Suprapubic skin (tissue), 4 donors: ENCODE measurements around the gene MDM1. TPM values are rescaled to one million over a fixed set of nuclear protein-coding genes. Genes with fewer than 3 reads are reported as not detected.

Source experiments
- DNase-seq, 2 donors: peaks; one replicate each; pipeline ENCODE4 v3.0.0-alpha.2; 2019; ENCODE audit warnings: low spot score in 2 of 2
- H3K27ac ChIP-seq: fragments of 200-600 bp; sonication (generic); one replicate; pipeline ENCODE4 v1.5.1; 2019
- H3K27me3 ChIP-seq: fragments of 200-600 bp; sonication (generic); one replicate; pipeline ENCODE4 v1.5.1; 2019
- H3K36me3 ChIP-seq: fragments of 200-600 bp; sonication (generic); one replicate; pipeline ENCODE4 v1.5.1; 2019
- H3K4me1 ChIP-seq: fragments of 200-600 bp; sonication (generic); one replicate; pipeline ENCODE4 v1.5.1; 2019
- H3K4me3 ChIP-seq: fragments of 200-600 bp; sonication (generic); one replicate; pipeline ENCODE4 v1.5.1; 2019; ENCODE audit warnings: mild to moderate bottlenecking
- H3K9me3 ChIP-seq: fragments of 200-600 bp; sonication (generic); one replicate; pipeline ENCODE4 v1.5.1; 2019
- CTCF ChIP-seq, 2 donors: fragments of 200-600 bp in 1 of 2; fragments of 450-650 bp in 1 of 2; sonication (generic) in 1 of 2; IDR thresholded peaks; one replicate each; pipeline ENCODE4 v1.5.1; 2016 to 2019; ENCODE audit warnings: antibody characterized with exemption in 2 of 2, mild to moderate bottlenecking in 1 of 2, moderate library complexity in 1 of 2
- EP300 ChIP-seq: sonication (generic); formaldehyde crosslinking; IDR thresholded peaks from one replicate; pipeline ENCODE4 v1.6.1; 2017; ENCODE audit warnings: antibody characterized with exemption
- POLR2A ChIP-seq, 2 donors: fragments of 450-650 bp; IDR thresholded peaks; one replicate each; pipeline ENCODE4 v1.6.1; 2017; ENCODE audit warnings: antibody characterized with exemption in 2 of 2, mild to moderate bottlenecking in 2 of 2, moderate library complexity in 2 of 2
- POLR2AphosphoS5 ChIP-seq, 3 donors: sonication (generic); formaldehyde crosslinking; IDR thresholded peaks; one replicate each; pipeline ENCODE4 v1.6.1; 2017; ENCODE audit warnings: antibody characterized with exemption in 3 of 3
- WGBS: methylation state at CpG from one replicate; pipeline ENCODE4 v1.1.5; 2018; 5-methylcytosine and 5-hydroxymethylcytosine counted together
- total RNA-seq, 4 donors: library from RNA; depleted of rRNA; stranded (reverse); fragments of >200 nt; gene quantifications; one replicate each; pipeline ENCODE4 v1.1.0, GENCODE V29; 2016

MDM1 gene
- total RNA-seq, 4 donors from 2014 or later: 4.1 to 10.2 (median 7.0) TPM

DNA sequence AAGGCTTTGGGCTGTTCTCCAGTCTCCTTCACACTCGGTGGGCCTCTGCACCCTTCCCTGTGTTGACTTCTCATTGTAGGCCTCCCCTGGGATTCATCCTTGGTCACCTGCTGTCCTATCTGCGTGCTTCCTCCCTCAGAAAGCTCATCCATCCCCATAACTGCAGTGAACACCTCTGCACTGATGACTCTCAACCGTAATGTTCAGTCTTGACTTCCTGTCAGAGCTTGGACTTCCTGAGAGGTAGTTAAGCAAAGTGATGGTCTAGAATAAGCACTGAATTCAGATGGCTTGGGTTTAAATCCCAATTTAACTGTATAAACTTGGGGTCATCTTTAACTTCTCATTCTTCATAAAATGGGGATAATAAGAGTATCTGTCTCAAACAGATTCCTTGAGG, 13.6 kb upstream of the MDM1 start:
- H3K36me3 ChIP-seq: no peaks in the 10 kb centered on the region
- no peak overlapping the region for H3K4me3 ChIP-seq
- no peaks in the 10 kb centered on the region for H3K9me3 ChIP-seq
- TF ChIP-seq POLR2A (IDR thresholded peaks at IDR 0.05) (no peak), POLR2AphosphoS5 (IDR thresholded peaks at IDR 0.05) (no peak), EP300 (no peak), CTCF (IDR thresholded peaks at IDR 0.05) (no peak)
- peaks cover 29% of the 10 kb centered on the region for H3K27me3 ChIP-seq
- H3K27ac ChIP-seq: no peak overlapping the region
- H3K4me1 ChIP-seq: no peaks in the 10 kb centered on the region
- WGBS: 61% methylated on average over 3 of the region's 3 CpGs
- DNase-seq: no peak

- no peak overlapping the region for H3K4me3 ChIP-seq
- no peak overlapping the region for H3K27ac ChIP-seq
- DNase-seq: no peak
- H3K9me3 ChIP-seq: no peaks in the 10 kb centered on the region
- TF ChIP-seq CTCF (IDR thresholded peaks at IDR 0.05): no peak
- TF ChIP-seq EP300: no peak
- no peak for TF ChIP-seq POLR2AphosphoS5 (IDR thresholded peaks at IDR 0.05)
- TF ChIP-seq POLR2A (IDR thresholded peaks at IDR 0.05): no peak
- WGBS: 26% methylated on average over 2 of the region's 2 CpGs
- H3K36me3 ChIP-seq: no peaks in the 10 kb centered on the region
- no peaks in the 10 kb centered on the region for H3K4me1 ChIP-seq
- peaks cover 27% of the 10 kb centered on the region for H3K27me3 ChIP-seq
Observed at GRCh38 chr12:68344126-68344525, 12.0 kb upstream of the MDM1 start.

GRCh38 chr12:68342966-68343365, 10.8 kb upstream of the MDM1 start:
- Histone ChIP-seq H3K4me3 (no peak overlapping the region), H3K9me3 (no peaks in the 10 kb centered on the region), H3K27me3 (peaks cover 20% of the 10 kb centered on the region), H3K36me3 (no peaks in the 10 kb centered on the region), H3K4me1 (no peaks in the 10 kb centered on the region), H3K27ac (no peak overlapping the region)
- DNase-seq: no peak
- 45% methylated on average over 3 of the region's 3 CpGs for WGBS
- TF ChIP-seq POLR2A (IDR thresholded peaks at IDR 0.05): no peak
- no peak for TF ChIP-seq POLR2AphosphoS5 (IDR thresholded peaks at IDR 0.05)
- TF ChIP-seq CTCF (IDR thresholded peaks at IDR 0.05): no peak
- TF ChIP-seq EP300: no peak

DNA sequence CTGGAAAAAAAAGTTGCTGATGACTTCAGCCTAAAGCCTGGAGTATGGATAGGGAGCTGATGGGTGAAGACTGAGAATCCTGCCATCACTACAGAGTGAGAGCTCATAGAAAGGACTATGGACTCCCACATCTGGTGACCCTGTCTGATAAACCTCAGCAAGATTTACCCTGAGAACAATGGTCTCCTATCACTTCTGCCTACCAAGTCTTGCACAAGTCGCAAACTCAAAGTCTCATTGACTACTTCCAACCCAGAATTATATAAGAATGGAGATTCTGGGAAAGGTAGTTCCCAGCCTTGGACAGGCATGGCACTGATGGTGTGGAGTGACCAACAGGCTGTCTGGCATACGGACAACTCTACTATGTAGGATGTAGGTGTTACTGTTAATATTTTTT, 9.7 kb upstream of the MDM1 start:
- Histone ChIP-seq H3K36me3 (no peaks in the 10 kb centered on the region), H3K27me3 (peaks cover 17% of the 10 kb centered on the region), H3K9me3 (no peaks in the 10 kb centered on the region), H3K4me3 (no peak overlapping the region), H3K27ac (no peak overlapping the region), H3K4me1 (peaks cover 5% of the 10 kb centered on the region)
- no peak for DNase-seq
- TF ChIP-seq EP300: no peak
- no peak for TF ChIP-seq CTCF (IDR thresholded peaks at IDR 0.05)
- no peak for TF ChIP-seq POLR2A (IDR thresholded peaks at IDR 0.05)
- WGBS: 95% methylated on average over 2 of the region's 2 CpGs

- Histone ChIP-seq H3K4me3 (no peak overlapping the region), H3K27ac (no peak overlapping the region), H3K27me3 (peaks cover 15% of the 10 kb centered on the region), H3K36me3 (no peaks in the 10 kb centered on the region), H3K4me1 (peaks cover 10% of the 10 kb centered on the region), H3K9me3 (no peaks in the 10 kb centered on the region)
- no peak for DNase-seq
- WGBS: 48% methylated on average over 8 of the region's 8 CpGs
- no peak for TF ChIP-seq POLR2A (IDR thresholded peaks at IDR 0.05)
- TF ChIP-seq EP300: no peak
- TF ChIP-seq CTCF (IDR thresholded peaks at IDR 0.05): no peak
- TF ChIP-seq POLR2AphosphoS5 (IDR thresholded peaks at IDR 0.05): no peak
Observed at GRCh38 chr12:68340404-68341270, 8.5 kb upstream of the MDM1 start.
